HG03060 (cell line): ENCODE data around the gene CLPX.
"Not testable (repeated sequence)": the region's sequence is repeated elsewhere in the genome, so short reads cannot be mapped to it uniquely, and the experiment has no call there.

Source experiments
- ATAC-seq: cut with Tn5 transposase; IDR thresholded peaks from one replicate; pipeline ENCODE4 v1.9.1; 2021; ENCODE audit warnings: low read depth, moderate number of reproducible peaks; ENCODE audit not compliant: unreplicated experiment

The CLPX gene

DNA sequence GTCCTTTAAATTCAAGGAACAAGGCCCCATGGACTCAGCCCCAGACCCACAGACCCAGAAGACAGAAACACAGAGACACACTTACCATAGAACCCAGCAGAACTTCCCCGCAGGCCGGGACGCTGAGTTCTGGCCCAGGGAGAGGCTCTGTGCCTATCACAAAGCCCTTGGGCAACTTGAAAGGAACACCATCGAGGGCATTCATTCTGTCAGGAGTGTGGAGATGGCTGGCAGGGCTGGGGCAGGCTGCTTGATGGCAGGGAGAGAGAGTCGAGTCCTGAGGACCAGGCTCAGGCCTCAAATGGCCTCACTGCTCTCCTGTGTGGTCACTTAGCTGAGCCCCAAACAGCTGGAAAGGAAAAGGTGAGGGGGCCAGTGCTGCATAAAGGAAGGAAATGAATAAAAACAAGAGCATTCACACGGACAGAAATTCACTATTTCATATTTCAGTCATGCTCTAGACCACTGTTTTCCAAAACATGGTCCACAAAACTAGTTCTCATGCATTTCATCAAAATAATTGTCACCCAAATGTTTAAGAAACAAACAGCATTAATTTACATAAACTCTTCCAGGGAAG lies 79.0 kb downstream of the CLPX start:
- ATAC-seq = no peak

DNA sequence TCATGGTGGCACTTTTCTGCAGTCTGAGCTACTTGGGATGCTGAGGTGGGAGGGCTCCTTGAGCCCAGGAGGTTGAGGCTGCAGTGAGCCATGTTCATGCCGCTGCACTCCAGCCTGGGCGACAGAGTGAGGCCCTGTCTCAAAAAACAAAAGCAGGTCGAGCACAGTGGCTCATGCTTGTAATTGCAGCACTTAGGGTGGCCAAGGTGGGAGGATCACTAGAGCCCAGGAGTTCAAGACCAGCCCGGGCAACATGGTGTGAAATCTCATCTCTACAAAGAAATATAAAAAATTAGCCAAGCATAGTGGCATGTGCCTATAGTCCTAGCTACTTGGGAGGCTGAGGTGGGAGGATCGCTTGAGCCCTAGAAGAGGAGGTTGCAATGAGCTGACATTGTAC lies 80.1 kb downstream of the CLPX start:
- no peak for ATAC-seq

DNA sequence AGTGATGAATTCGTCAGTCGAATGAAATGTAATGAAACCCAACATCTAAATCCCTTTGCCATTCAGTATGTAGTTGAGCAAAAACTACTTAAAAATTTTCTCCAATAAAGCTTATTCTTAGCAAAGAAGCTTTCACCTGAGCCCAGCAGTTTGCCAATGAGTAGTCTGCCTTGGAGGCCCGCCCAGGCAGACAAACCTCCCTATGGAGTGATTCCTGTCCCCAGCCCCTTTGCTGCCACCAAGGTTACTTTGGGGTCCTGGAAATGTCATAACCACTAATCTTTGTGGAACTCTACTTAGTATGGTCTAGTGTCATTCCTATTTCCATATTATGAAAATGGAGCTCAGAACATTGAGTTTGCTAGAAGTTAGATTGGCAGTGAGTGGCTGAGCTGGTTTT lies 82.2 kb downstream of the CLPX start:
- no peak for ATAC-seq

DNA sequence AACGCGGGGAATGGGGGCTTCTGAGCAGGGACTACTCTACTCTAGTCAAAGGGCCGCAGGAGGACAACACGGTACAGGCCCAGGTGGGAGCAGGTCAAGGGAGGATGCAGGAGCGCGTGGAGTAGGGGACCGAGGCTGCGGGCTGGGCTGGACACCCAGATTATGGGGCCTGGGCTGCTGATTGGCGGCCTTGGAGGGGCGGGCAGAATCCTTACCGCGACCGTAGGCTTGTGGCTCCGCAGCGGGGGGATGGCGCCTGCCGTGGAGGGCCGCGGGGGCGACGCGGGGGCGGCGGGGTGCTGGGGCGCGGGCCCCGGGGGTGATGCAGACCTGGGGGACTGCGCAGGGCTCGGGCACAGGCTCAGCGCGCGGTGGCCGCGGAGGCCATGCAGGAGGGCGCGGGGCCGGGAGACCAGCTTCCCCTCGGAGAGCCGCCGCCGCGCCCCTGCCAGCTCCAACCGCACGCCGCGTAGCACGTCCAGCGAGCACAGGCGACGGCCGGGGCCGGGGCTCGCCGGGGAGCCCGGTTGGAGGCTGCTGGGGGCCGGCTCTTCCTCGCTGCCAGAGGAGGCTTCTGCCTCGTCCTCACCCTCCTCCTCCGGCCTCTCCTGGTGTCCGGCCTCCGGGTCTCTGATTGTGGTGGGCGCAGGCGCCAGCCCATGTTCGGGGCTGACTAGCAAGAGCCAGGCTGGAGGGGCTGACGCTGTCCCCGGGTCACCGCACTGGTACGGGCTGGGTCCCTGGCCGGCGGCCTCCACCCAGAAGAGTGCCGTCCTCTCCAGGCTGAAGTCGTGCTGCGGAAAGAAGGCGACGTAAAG lies 83.0 kb downstream of the CLPX start:
- ATAC-seq = no peak

DNA sequence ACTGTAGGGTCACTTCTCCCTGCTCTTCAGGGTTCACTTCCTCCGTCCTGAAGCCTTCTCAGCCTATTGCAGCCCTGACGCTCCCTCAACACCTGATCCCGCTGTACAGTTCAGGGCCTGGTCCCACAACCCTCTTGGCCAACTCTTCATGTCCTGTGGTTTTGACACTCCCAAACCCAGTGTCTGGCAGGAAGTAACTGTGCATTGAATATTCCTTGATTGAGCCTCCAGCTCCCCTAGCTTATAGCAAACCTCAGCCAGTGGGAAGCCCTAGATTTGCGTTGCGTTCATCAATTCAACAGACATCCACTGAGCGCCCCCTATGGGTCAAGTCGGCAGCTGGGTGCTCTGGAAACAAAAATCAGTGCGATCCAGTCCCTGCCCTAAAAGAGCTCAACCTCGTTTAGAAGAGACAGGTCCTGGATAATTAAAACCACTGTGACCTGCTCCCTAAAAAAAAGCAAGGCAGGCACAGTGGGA lies 83.7 kb downstream of the CLPX start:
- no peak for ATAC-seq

DNA sequence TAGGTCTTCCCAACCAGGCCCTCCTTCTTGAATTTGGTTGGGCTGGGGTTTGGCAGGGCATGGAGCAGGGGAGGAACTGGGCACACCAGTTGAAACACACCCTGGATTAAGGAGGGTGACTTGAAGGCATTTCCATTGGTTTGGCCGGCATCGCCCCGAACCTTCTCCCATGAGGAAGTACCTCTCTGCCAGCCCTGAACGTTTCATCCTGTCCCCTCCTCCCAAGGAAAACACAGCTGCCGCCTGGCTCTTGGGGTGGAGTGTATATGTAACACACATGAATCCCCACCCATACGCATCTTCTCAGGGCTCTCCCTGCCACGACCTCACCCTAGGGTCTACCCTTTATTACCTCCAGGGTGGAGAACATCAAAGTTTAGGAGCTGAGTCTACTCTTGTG lies 84.7 kb downstream of the CLPX start:
- ATAC-seq = no peak

DNA sequence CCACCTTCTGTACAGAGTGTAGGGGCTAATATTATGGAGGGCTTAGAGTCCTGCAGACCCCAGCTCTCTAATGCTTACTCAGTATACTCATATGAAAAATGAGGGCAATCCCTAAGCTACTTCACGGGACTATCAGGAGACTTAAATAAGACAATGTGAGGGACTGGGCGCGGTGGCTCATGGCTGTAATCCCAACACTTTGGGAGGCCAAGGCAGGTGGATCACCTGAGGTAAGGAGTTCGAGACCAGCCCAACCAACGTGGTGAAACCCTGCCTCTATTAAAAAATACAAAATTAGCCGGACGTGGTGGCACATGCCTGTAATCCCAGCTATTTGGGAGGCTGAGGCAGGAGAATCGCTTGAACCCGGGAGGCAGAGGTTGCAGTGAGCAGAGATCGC lies 85.3 kb downstream of the CLPX start:
- not testable (repeated sequence) for ATAC-seq

DNA sequence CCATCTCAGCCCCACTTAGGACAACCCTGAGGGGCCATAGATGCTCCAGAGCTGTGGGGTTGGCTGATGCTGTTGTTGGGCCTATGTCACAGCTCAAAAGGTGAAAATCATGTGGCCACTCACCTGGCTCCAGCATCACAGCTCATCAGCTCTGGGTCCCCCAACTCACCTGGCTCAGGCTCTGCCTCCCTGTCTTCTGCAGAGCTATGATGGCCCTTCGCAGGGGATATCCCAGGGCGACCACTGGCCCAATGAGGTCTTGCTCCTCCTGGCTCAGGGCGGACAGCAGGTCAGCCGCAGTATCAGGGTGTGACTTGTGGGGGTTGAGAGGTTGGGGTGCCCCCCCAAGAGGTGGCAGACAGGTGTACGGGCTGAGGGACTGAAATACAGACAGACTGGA lies 85.8 kb downstream of the CLPX start:
- ATAC-seq = no peak
